HG02798 (cell line): ENCODE results near the gene NLRP1.
"Not testable (repeated sequence)": the region's sequence is repeated elsewhere in the genome, so short reads cannot be mapped to it uniquely, and the experiment has no call there.

ENCODE experiments used
- ATAC-seq: cut with Tn5 transposase; IDR thresholded peaks from one replicate; pipeline ENCODE4 v1.9.1; 2021; ENCODE audit warnings: mild to moderate bottlenecking; ENCODE audit not compliant: unreplicated experiment, poor library complexity

NLRP1 gene

DNA sequence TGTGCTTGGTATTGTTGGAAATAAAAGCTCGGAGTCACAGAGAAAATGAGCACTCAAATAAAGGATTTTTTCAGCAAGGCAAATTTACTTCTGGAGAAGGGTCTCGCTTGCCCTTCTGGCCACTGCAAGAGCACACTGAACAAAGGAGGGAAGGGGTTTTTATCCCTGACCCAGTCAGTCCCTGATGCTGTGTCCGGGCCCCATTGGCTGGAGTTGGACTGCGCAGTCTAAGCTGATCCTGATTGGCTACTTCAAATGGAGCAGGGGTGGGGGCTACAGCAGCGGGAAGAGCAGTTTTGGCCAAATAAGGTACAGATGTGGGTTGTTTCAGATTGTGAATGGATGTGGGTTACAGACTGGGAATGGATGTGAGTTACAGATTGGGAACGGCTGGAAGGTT, 4.3 kb upstream of the NLRP1 start:
- ATAC-seq: no peak

DNA sequence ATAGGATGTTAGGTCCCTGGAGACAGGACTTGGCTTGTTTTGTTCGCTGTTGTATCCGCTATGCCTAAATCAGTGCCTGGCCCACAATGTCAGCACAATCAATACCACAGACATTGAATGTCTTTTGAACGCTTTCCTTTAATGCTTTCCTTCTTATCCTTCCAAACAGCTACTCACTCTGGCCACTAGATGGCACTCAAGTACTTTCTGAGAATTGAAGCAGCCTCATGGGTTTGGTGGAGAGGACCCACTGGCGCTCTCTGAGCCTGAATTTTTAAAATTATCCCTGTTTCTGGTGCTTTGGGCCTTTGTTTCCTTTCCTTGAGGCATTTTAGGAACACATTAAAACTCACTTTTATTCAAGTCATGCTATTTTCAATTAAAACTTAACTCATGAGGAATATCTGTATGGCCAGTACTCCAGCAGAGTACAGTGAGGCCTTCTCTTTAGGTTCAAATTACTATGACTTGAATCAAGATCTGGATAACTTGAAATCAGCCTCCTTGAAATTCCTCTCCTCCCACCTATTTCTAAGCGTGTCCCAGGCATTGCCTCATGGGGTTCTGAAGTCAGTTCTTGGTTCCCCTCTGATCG, 3.2 kb upstream of the NLRP1 start:
- no peak for ATAC-seq

DNA sequence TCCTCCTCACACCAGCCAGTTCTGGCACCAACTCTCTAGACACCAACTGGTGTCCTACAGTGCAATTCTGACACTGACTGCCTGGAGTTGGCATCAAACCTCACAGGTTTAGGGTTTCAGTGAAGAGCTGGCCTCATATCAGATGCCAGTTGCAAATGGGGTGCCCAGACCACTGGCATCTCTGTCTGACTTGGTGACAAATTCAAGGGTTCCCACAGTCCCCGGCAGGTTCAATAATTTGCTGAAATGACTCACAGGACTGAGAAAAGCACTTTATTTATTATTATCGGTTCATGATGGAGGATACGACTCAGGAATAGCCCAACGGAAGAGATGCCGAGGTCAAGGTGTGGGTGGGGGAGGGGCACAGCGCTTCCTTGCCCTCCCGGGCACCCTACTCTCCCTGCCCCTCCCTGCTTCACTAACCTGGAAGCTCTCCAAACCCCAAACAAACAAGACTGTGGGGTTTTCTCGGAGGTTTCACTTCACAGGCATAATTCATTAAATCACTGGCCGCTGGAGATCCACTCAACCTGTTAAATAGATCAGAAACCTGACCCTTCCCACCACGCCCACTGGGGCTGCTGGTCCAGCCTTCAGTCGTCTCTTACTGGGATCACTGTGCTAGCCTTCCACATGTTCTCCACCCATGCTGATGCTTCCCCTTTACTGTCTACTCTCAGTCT, 1.7 kb upstream of the NLRP1 start:
- no peak for ATAC-seq

DNA sequence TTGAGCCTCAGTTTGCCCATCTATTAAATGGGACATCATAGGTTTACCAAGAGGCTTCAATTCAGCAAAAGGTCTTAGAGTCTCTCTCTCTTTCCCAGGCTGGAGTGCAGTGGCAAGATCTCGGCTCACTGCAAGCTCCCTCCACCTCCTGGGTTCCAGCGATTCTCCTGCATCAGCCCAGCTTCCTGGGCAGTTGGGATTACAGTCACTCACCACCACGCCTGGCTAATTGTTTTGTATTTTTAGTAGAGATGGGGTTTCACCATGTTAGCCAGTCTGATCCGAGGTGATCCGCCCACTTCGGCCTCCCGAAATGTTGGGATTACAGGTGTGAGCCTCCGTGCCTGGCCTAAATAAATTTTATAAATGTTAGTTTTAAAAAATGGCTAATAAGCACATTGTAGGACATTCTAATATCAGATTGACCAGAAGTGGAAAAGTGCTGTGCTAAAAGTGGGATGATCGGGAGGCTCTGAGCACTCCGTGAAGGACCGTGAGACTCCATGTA, 1.0 kb upstream of the NLRP1 start:
- no peak for ATAC-seq

DNA sequence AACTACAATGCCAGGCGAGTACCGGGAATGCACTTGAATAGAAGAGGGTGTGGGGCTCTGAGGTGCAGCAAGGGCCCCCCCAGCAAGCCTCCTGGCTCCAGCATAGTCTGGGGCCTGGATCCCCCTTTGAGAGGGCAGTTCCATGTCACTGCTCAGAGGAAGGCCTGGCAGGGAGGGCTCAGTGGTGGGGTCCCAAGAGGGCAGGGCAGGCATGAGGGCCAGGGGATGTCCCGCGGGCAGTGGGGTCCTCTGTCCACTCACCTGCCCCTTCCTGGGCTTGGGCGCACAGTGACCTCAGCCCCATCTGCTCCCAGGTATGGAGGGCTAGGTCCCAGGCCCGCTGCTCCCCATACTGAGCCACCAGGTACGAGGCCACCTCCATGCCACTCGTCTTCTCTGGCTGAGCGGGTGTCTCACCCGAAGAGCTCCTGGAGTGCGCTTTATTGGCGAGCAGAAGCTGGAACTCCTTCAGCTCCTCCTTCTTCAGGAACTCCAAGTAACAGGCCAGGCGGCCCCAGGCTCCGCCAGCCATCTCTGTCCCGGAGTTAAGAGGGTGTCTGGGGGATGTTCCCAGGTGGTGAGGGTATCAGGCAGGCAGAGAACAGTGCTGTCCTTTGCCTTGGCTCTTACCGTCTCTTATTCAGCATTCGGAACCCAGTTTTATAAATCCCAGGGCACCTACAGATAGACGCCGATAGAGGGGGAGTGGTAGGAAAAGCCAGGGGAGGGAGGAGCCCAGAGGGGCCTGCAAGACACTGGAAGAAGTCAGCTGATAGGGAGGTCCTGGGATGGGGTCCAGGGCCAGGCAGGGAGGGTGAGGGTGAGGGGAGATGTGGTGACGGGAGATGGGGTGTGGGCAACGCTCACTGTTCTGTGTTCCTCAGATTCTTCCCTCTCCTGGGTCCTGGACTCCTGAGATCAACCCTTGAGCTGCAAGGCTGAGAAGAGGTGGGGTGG, 605 bp downstream of the NLRP1 start:
- ATAC-seq: peak; percentile 4

DNA sequence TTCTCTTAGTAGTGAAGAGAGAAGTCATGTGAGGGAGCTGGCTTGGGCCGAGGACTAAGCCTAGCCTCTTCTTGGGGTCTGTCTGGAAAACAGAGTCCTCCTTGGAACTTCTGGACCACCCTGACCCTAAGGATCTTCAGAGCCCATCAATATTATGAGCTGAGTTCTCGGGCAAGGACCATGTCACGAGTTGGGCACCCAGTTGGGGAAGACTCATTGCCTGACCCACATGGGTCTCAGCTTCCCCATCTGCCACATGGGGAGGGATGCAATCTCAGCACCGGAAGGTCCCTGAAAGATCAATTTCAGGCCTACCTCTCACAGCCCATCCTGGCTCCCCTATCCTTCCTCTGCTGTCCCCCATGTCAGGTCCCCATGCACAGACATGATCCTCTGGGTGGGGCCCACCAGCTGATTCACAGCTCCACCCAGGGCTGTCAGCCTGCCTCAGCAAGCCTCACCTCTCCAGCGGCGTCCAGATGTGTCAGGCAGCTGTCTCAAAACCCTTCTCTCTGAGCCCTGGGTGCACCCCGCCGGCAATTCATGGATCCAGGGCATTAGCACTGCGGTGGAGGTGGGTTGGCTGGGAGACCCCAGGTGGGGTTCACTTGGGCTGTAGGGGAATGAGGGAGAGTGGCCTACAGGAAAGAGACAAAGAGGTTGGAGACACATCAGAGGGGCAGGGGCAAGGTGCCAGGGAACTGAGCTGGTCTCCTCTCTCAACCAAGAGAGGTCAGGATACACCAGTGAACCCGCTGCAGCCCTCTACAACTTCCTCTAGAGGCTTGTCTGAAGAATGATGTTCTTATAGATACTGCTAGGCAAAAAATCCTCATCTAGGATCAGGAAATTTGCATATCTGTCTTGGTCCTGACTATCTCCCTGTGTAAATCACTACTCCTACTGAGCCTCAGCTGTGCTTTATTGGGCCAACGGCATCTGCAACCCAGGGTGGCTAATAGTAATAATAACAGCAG, 1.8 kb downstream of the NLRP1 start:
- ATAC-seq: no peak

DNA sequence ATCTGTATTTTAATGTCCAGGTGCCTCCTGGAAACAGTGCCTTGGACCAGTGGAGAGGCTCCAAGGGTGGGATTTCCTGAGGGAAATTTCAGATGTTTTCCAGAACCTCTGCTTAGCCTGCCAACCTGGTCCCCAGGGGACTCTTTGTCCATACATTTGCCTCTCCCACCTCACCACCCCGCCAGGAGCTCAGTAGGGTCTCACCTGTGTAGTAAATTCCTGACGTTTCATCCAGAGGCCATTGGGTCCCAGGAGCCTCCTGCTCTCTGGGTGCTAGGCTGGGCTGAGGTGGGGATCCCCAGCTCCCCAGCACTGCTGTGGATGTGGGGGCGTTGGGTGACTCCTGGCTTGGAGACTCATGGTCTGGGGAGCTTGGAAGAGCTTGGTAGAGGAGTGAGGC, 2.7 kb downstream of the NLRP1 start:
- ATAC-seq: no peak

DNA sequence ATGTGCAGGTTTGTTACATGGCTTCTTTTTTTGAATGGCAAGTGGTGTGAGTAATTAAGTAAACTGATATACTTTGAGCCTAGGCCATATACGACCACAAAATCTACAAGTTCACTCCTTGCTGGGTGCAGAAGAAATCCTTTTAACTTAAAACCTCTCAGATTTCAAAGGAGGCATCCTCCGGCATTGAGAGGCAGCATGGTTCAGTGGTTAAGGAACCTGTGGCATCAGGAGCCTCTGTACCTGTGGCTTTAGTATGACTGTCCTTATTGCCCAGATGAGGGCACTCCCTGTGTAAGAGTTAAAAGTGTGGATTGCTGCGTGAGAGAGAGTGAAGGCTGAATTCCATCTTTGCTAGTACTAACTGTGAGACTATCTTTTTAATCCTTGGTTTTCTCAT, 3.3 kb downstream of the NLRP1 start:
- no peak for ATAC-seq

DNA sequence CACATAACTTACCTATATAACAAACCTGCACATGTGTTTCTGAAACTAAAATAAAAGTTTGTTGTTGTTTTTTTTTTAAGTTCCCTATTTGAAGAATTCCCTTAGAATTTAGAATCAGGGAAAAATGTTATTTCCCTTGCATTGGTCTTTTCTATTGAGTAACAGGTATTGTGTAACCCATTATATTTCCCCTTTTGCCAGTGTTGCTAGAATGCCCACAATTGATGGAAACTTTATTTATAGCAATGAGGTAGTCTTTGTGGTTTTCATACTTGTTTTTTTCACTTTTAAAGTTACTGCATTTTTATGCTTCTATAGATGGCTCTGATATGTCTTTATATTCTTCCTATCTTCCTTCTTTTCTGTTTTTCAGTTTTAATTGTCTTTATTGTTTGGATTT, 3.9 kb downstream of the NLRP1 start:
- no peak for ATAC-seq

DNA sequence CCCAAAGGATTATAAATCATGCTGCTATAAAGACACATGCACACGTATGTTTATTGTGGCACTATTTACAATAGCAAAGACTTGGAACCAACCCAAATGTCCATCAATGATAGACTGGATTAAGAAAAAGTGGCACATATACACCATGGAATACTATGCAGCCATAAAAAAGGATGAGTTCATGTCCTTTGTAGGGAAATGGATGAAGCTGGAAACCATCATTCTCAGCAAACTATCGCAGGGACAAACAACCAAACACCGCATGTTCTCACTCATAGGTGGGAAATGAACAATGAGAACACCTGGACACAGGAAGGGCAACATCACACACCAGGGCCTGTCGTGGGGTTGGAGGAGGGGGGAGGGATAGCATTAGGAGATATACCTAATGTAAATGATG, 5.5 kb downstream of the NLRP1 start:
- not testable (repeated sequence) for ATAC-seq

DNA sequence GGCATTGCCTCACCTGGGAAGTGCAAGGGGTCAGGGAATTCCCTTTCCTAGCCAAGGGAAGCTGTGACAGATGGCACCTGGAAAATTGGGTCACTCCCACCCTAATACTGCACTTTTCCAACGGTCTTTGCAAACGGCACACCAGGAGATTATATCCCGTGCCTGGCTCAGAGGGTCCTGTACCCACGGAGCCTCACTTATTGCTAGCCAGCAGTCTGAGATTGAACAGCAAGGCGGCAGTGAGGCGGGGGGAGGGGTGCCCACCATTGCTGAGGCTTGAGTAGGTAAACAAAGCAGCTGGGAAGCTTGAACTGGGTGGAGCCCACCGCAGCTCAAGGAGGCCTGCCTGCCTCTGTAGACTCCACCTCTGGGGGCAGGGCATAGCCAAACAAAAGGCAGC, 11.3 kb downstream of the NLRP1 start:
- not testable (repeated sequence) for ATAC-seq

DNA sequence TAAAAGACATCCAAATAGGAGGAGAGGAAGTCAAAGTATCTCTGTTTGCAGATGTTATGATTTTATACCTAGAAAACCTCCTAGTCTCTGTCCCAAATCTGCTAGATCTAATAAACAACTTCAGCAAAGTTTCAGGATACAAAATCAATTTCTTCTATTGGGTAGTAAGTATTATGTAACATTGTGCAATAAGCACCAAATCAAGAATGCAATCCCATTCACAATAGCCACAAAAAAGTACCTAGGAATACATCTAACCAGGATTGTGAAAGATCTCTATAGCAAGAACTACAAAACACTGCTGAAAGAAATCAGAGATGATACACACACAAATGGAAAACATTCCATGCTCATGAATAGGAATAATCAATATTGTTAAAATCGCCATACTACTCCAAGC, 13.0 kb downstream of the NLRP1 start:
- ATAC-seq: no peak

DNA sequence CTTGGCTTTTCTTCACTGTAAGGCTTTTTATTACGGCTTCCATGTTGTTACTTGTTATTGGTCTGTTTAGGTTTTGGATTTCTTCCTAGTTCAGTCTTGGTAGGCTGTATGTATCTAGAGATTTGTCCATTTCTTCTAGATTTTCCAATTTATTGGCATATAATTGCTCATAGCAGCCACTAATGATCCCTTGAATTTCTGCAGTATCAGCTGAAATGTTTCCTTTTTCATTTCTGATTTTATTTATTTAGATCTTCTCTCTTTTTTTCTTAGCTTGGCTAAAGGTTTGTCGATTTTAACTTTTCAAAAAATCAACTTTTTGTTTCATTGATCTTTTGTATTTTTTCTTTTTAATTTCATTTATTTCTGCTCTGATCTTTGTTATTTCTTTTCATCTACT, 18.5 kb downstream of the NLRP1 start:
- no peak for ATAC-seq

DNA sequence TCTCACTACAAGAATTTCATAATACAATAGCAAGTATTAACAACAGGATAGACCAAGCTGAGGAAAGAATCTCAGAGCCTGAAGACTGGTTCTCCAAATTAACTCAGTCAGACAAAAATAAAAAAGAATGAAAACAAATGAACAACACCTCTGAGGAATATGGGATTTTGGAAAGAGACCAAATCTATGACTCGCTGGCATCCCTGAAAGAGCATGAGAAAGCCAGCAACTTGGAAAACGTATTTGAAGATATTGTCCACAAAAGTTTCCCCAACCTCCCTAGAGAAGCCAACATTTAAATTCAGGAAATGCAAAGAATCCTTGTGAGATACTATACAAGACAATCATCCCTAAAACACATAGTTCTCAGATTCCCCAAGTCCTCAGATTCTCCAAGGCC, 20.9 kb downstream of the NLRP1 start:
- no peak for ATAC-seq

DNA sequence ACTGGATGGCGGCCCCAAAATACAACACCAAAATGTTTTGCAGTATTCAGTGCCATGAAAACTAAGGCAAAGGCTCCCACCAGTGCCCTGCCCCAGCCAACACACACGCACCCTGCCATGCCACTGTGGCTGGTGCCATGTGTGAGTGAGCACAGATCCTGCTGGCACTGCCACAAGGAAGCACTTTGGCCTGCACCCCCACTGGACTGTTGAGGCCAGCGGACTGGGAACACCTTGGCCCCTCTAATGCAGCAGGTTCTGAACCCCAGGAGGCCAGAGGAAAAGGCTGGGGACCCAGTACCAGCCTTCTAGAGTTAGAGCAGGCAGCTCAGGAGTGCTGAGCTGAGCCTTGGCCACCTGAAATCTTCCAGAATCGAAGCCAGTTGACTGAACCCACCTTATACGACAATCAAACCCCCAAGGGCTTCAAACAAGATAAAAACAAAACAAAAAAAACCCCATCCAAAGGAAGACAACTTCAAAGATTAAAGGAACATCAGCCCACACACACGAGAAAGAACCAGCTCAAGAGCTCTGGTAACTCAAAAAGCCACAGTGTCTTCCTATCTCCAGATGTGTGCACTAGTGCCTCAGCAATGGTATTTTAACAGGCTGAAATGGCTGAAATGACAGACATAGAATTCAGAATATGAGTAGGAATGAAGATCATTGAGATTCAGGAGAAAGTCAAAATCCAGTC, 21.5 kb downstream of the NLRP1 start:
- no peak for ATAC-seq

DNA sequence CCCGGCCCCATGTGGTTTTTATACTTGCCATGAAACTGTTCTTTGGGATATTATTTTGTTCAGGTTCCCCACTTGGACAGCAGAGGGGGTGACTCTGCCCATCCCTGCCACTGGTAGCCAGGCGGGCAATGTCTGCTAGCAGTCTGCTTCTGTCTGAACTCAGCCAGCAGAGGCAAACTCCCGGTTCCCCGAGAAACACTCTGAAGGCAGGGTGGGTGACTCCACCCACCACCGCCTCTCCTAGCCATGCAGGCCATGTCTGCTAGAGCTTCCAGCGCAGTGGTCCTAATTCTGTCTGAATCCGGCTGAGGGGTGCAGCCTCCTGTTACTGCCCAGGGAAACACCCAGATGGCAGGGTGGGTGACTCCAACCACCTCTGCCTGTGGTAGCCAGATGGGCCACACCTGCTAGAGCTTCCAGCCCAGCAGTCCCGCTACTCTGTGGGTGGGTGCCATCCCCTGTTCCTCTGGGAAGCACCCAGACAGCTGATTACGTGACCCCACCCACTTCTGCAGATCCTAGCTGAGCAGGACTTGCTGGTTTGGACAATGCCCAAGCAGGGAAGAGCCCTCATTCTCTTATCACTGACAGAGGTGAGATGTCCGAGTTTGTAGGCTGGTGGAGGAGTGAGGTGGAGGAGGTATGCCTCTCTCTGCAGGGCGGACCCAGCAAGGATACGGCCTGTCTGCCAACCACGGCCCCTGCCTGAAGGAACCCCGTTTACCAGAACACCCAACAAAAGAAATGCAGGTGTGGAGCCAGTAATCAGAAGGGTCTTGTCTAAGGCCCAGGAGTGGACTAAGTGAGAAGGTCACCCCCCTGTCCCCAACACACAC, 22.4 kb downstream of the NLRP1 start:
- ATAC-seq: no peak

DNA sequence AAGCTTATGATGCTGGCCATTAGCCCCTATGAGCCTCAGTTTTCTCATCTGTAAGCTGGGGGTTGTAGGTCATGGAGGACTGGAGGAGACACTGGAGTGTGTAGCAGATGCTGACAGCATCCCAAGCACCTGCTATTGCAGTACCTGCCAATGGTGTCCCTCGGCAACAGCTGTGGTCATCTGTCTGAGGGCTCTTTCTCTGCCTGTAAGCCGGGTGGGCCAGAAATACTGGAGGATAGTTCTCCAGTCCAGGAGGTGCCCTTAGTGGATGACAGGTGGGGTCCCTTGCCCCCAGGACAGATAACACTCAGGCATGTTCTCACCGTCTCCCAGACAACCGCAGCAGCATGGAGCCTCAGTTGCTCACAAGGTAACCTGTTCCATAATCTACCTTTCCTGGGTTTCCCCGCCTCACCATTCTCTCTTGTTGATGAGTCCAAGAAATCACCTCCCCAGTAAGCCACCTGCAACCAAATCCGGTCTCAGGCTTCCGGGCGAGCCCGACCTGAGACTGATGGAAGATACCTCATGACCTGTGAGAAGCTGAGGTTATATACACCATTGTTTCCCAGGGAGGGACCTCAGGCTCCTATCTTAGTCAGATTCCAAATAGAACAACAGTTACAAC, 23.8 kb downstream of the NLRP1 start:
- no peak for ATAC-seq
